Endothelial cell of umbilical vein (primary cell): ENCODE measurements around the gene PKNOX2.

Experiments used
- CTCF ChIP-seq, 2 donors: IDR thresholded peaks; 1 replicate in 1 of 2; 2 replicates in 1 of 2; pipeline ENCODE4 v1.5.1; 2011; ENCODE audit warnings: low read length in 2 of 2, mild to moderate bottlenecking in 2 of 2, moderate library complexity in 2 of 2, control low read depth in 1 of 2, inconsistent platforms in 1 of 2, low read depth in 1 of 2; ENCODE audit not compliant: insufficient read depth in 1 of 2; ENCODE audit errors: extremely low read depth in 1 of 2
- EZH2 ChIP-seq: IDR thresholded peaks from 2 replicates; pipeline ENCODE4 v1.6.1; 2012; ENCODE audit warnings: borderline replicate concordance, low read depth, mild to moderate bottlenecking, moderate library complexity, low read length, inconsistent platforms; ENCODE audit not compliant: severe bottlenecking
- GATA2 ChIP-seq: IDR thresholded peaks from 2 replicates; pipeline ENCODE4 v1.7.0; 2011; ENCODE audit warnings: low read depth, mild to moderate bottlenecking, moderate library complexity, mixed read lengths, low read length; ENCODE audit not compliant: insufficient read length, insufficient read depth
- MYC ChIP-seq: IDR thresholded peaks from one replicate; pipeline ENCODE4 v1.6.1; 2011; ENCODE audit warnings: mild to moderate bottlenecking, low read depth, low read length
- POLR2A ChIP-seq: IDR thresholded peaks from 2 replicates; pipeline ENCODE4 v1.6.1; 2012; ENCODE audit warnings: low read depth, mild to moderate bottlenecking, control low read depth, low read length
- POLR2AphosphoS5 ChIP-seq: IDR thresholded peaks from 2 replicates; pipeline ENCODE4 v1.6.1; 2012; ENCODE audit warnings: low read depth, mild to moderate bottlenecking, control low read depth, low read length, moderate library complexity; ENCODE audit not compliant: insufficient read depth

DNA sequence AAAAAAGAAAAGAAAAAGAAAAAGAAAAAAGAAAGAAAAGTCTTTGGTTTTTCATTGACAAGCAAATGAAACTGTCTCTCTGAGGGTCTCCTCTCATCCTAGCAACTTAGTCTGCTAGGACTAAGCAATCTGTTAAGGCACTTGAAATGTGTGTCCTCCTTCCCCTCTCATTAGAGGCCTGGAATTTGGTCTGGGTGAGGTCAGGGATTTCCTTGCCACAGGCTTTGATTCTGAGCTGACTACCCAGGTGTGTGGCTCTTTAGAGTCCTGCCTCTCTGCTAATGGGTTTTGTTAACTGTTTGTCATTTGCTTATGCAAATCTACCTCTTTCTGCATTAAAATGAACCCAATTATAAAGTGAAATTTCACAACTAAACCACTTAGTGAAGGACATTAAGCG lies 18.3 kb upstream of the PKNOX2 start:
- TF ChIP-seq CTCF (IDR thresholded peaks at IDR 0.05; ENCODE audit: extremely low read depth in 1 of 2, insufficient read depth in 1 of 2, low read depth in 1 of 2, low read length in 2 of 2) (no peak), POLR2A (no peak), GATA2 (no peak), MYC (no peak), EZH2 (no peak), POLR2AphosphoS5 (no peak)
